ENCODE results near the gene PTPRT. TPM values are rescaled to one million over a fixed set of nuclear protein-coding genes. Genes with fewer than 3 reads are reported as not detected.

PTPRT gene
- total RNA-seq, 1 experiment from 2014 or later, result 44.5 TPM

DNA sequence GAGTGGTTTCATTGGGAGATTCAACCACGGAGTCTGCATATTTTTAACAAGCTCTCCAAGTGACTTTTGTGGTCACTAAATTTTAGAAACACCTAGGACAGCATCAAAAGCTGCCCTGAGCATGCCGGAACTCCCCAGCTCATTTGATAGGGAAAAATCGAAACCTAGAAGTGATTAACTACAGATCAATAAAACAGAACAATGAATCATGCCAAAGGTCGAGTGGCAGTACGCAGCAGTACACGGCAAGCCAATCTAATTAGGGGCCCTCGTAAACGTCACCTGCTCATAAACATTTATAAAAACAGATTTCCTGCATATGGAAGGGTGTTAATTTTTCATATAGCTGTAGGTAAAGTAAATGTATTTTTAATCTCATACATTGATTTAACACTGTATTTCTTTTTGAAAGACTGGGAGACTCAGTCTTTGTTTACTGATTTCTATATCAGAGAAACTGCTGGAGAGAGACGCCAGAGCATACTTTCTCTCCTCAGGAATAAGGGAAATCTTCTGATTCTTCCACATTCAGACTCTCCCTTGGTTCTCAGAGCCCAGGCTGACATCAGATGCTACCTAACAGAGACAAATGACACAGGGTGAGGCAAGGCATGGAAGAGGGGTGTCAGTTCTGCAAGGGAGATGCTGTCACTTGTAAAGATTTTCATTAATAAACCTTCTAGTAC lies 232.5 kb downstream of the PTPRT start:
- peak overlapping the region; percentile 9; the same call in 1 of the 2 replicates for H3K4me3 ChIP-seq (ENCODE audit: low read length)
- DNase-seq, result no peak
- H4K20me1 ChIP-seq (ENCODE audit: insufficient read depth, low read depth, low read length), result no peaks in the 10 kb centered on the region
- no peaks in the 10 kb centered on the region for H3K79me2 ChIP-seq (ENCODE audit: low read length)
- H3K27me3 ChIP-seq (ENCODE audit: low read length), result no peaks in the 10 kb centered on the region
- peak overlapping the region; percentile 57 for H3K9ac ChIP-seq (ENCODE audit: low read length)
- H3K4me1 ChIP-seq (ENCODE audit: low read length), result peaks cover 89% of the 10 kb centered on the region
- H3K4me2 ChIP-seq (ENCODE audit: low read depth, low read length, poor library complexity, severe bottlenecking), result peak overlapping the region; percentile 43
- peaks cover 15% of the 10 kb centered on the region for H3K36me3 ChIP-seq (ENCODE audit: insufficient read depth, low read length)
- peak overlapping the region; percentile 93 for H3K27ac ChIP-seq (ENCODE audit: low read length)
- no peaks in the 10 kb centered on the region for H3K9me2 ChIP-seq (replicated peaks; ENCODE audit: insufficient read depth, low read length)
- peaks cover 3% of the 10 kb centered on the region; the same call in 1 of the 2 replicates for H3K9me3 ChIP-seq (ENCODE audit: low read length)
- no peak overlapping the region for H2AFZ ChIP-seq (ENCODE audit: low read length)

DNA sequence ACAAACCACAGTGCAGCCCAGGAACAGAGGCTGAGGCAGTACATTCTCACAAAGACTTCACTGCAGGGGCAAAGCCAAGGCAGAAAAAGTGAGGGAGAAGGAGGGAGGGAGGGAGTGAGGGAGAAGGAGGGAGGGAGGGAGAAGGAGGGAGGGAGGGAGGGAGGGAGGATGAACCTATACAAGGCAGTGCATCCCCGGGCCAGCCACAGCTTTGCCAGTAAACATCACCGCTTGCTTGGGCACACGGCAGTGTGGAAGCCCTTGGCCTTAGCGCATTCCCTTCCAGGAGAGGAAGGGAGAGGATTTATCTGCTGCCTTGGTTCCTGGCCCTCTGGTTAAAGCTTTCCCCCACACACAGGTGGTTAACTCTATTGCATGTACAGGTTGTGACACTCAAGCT lies 234.0 kb downstream of the PTPRT start:
- no peak for DNase-seq
- Histone ChIP-seq H3K36me3 (ENCODE audit: insufficient read depth, low read length) (peaks cover 15% of the 10 kb centered on the region), H3K27ac (ENCODE audit: low read length) (peak overlapping the region; percentile 93)

DNA sequence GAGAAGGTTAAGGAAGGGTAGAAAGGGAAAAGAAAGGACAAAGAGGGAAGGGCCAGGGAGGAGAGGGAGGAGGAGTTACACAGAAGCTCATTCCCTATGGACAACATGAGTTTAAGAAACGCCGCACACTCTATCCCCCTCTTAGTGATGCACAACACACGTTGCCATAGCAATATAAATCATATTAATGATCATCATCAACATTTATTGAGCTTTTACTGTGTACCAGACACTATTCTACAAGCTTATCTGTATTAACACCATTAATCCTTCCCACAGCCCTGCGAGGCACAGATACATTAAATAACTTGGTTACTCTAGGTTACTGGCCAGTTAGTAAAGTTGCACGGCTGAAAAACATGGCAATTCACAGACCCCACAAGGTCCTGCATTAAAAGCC lies 234.8 kb downstream of the PTPRT start:
- Histone ChIP-seq H3K27me3 (ENCODE audit: low read length) (no peaks in the 10 kb centered on the region), H3K4me1 (ENCODE audit: low read length) (peaks cover 89% of the 10 kb centered on the region), H3K4me2 (ENCODE audit: low read depth, low read length, poor library complexity, severe bottlenecking) (peak overlapping the region; percentile 32), H4K20me1 (ENCODE audit: insufficient read depth, low read depth, low read length) (no peaks in the 10 kb centered on the region), H3K9me3 (ENCODE audit: low read length) (peaks cover 3% of the 10 kb centered on the region; the same call in 1 of the 2 replicates), H3K27ac (ENCODE audit: low read length) (peak overlapping the region; percentile 81), H3K4me3 (ENCODE audit: low read length) (no peak overlapping the region), H3K36me3 (ENCODE audit: insufficient read depth, low read length) (peaks cover 15% of the 10 kb centered on the region), H2AFZ (ENCODE audit: low read length) (no peak overlapping the region), H3K9me2 (replicated peaks; ENCODE audit: insufficient read depth, low read length) (no peaks in the 10 kb centered on the region), H3K9ac (ENCODE audit: low read length) (peak overlapping the region; percentile 51), H3K79me2 (ENCODE audit: low read length) (no peaks in the 10 kb centered on the region)
- no peak for DNase-seq

More for the DNA sequence above, 234.0 kb downstream of the PTPRT start:
- H4K20me1 ChIP-seq (ENCODE audit: insufficient read depth, low read depth, low read length), result no peaks in the 10 kb centered on the region
- H2AFZ ChIP-seq (ENCODE audit: low read length), result no peak overlapping the region
- no peak overlapping the region for H3K4me3 ChIP-seq (ENCODE audit: low read length)
- H3K4me1 ChIP-seq (ENCODE audit: low read length), result peaks cover 89% of the 10 kb centered on the region
- H3K9me3 ChIP-seq (ENCODE audit: low read length), result peaks cover 3% of the 10 kb centered on the region; the same call in 1 of the 2 replicates
- no peak overlapping the region for H3K4me2 ChIP-seq (ENCODE audit: low read depth, low read length, poor library complexity, severe bottlenecking)
- no peak overlapping the region for H3K9ac ChIP-seq (ENCODE audit: low read length)
- H3K27me3 ChIP-seq (ENCODE audit: low read length), result no peaks in the 10 kb centered on the region
- no peaks in the 10 kb centered on the region for H3K79me2 ChIP-seq (ENCODE audit: low read length)
- no peaks in the 10 kb centered on the region for H3K9me2 ChIP-seq (replicated peaks; ENCODE audit: insufficient read depth, low read length)

DNA sequence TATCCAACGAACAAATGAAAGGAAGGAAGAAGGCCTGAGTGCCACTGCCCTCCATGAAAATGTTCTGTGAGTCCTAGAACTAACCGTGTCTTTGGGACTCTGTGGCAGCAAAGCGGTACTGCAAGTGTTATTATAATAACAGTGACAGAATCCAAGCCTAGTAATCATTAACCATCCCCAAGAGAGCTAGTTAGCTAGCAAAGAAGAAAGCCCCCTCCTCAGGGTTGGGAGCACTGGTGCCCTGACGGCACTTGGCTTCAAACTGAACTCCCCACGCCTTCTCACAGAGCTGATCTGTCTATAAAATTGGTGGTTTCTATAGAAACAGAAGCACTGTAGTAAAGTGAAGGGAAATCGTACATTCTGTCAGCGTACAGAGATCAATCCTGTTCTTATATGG lies 239.8 kb downstream of the PTPRT start:
- Histone ChIP-seq H3K4me3 (ENCODE audit: low read length) (no peak overlapping the region), H3K9ac (ENCODE audit: low read length) (no peak overlapping the region), H3K79me2 (ENCODE audit: low read length) (peaks cover 4% of the 10 kb centered on the region; the same call in 1 of the 2 replicates), H3K4me2 (ENCODE audit: low read depth, low read length, poor library complexity, severe bottlenecking) (no peak overlapping the region), H3K4me1 (ENCODE audit: low read length) (peaks cover 82% of the 10 kb centered on the region), H2AFZ (ENCODE audit: low read length) (no peak overlapping the region), H3K27me3 (ENCODE audit: low read length) (no peaks in the 10 kb centered on the region), H4K20me1 (ENCODE audit: insufficient read depth, low read depth, low read length) (no peaks in the 10 kb centered on the region), H3K27ac (ENCODE audit: low read length) (peak overlapping the region; percentile 81), H3K9me3 (ENCODE audit: low read length) (no peaks in the 10 kb centered on the region), H3K9me2 (replicated peaks; ENCODE audit: insufficient read depth, low read length) (no peaks in the 10 kb centered on the region), H3K36me3 (ENCODE audit: insufficient read depth, low read length) (no peaks in the 10 kb centered on the region)
- no peak for DNase-seq

DNA sequence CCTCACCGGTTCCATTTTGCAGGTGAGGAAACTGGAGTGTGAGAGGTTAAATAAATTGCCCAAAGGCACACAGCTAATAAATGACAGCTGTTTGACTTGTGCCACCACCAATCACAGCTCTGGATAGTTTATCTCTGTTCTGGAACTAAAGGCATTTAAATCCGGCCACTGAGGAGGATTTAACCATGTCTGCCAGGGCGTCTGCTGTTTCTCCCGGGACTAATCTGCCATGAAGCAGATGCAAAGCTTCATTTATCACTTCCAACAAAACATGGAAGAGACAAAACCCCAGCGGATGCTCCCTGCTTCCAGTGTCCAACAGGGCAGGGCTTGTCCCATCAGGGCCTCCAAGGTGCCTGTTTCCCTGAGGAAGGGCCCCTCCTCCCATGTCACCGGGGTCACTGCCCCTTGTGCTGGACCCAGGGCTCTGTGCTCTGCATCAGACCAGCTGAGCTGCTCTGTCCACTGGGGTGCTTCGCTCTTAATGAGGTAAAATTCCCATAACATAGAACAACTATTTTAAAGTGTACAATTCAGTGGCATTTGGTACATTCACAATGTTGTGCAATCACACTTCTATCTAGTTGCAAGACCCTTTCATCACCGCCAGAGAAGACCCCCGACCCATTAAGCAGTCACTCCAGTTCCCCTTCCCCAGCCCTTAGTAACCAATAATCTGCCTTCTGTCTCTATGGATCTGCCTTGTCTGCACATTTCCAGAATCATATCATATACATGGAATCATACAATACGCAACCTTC lies 244.3 kb downstream of the PTPRT start:
- H3K9me2 ChIP-seq (replicated peaks; ENCODE audit: insufficient read depth, low read length), result no peaks in the 10 kb centered on the region
- H2AFZ ChIP-seq (ENCODE audit: low read length), result no peak overlapping the region
- peak overlapping the region; percentile 22 for H3K4me2 ChIP-seq (ENCODE audit: low read depth, low read length, poor library complexity, severe bottlenecking)
- H3K9me3 ChIP-seq (ENCODE audit: low read length), result no peaks in the 10 kb centered on the region
- H3K4me1 ChIP-seq (ENCODE audit: low read length), result peaks cover 76% of the 10 kb centered on the region
- no peaks in the 10 kb centered on the region for H4K20me1 ChIP-seq (ENCODE audit: insufficient read depth, low read depth, low read length)
- H3K4me3 ChIP-seq (ENCODE audit: low read length), result no peak overlapping the region
- H3K27me3 ChIP-seq (ENCODE audit: low read length), result no peaks in the 10 kb centered on the region
- peak overlapping the region; percentile 85 for H3K27ac ChIP-seq (ENCODE audit: low read length)
- peaks cover 15% of the 10 kb centered on the region; the same call in 1 of the 2 replicates for H3K79me2 ChIP-seq (ENCODE audit: low read length)
- H3K36me3 ChIP-seq (ENCODE audit: insufficient read depth, low read length), result no peaks in the 10 kb centered on the region
- DNase-seq, result no peak
- H3K9ac ChIP-seq (ENCODE audit: low read length), result peak overlapping the region; percentile 40

DNA sequence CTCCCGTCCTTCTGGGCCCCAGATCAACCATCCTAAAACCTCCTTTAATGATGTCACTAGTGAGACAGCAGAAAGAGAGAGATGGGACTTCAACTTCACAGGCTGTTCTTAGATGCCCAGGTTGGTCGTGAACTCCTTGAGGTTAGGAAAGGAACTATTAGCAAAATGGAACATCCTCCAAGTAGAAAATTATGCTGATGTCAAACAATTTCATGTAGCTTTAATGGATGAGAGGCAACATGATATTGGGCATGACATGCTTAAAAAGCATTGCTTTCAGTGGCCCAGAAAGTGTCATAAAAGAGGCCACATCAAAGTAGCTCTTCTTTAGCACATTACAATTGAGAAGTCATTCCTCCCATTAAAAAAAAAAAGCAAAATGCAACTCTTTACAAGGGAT lies 248.1 kb downstream of the PTPRT start:
- H4K20me1 ChIP-seq (ENCODE audit: insufficient read depth, low read depth, low read length), result no peaks in the 10 kb centered on the region
- 0 out of 2 replicates have a peak overlapping the region, but pooled peaks have one; percentile 5 for H3K9ac ChIP-seq (ENCODE audit: low read length)
- no peak for DNase-seq
- H2AFZ ChIP-seq (ENCODE audit: low read length), result no peak overlapping the region
- no peaks in the 10 kb centered on the region for H3K9me3 ChIP-seq (ENCODE audit: low read length)
- H3K79me2 ChIP-seq (ENCODE audit: low read length), result peaks cover 32% of the 10 kb centered on the region
- no peak overlapping the region for H3K4me3 ChIP-seq (ENCODE audit: low read length)
- peaks cover 93% of the 10 kb centered on the region for H3K4me1 ChIP-seq (ENCODE audit: low read length)
- H3K27me3 ChIP-seq (ENCODE audit: low read length), result no peaks in the 10 kb centered on the region
- no peaks in the 10 kb centered on the region for H3K9me2 ChIP-seq (replicated peaks; ENCODE audit: insufficient read depth, low read length)
- H3K27ac ChIP-seq (ENCODE audit: low read length), result peak overlapping the region; percentile 85
- peak overlapping the region; percentile 36 for H3K4me2 ChIP-seq (ENCODE audit: low read depth, low read length, poor library complexity, severe bottlenecking)
- H3K36me3 ChIP-seq (ENCODE audit: insufficient read depth, low read length), result no peaks in the 10 kb centered on the region

DNA sequence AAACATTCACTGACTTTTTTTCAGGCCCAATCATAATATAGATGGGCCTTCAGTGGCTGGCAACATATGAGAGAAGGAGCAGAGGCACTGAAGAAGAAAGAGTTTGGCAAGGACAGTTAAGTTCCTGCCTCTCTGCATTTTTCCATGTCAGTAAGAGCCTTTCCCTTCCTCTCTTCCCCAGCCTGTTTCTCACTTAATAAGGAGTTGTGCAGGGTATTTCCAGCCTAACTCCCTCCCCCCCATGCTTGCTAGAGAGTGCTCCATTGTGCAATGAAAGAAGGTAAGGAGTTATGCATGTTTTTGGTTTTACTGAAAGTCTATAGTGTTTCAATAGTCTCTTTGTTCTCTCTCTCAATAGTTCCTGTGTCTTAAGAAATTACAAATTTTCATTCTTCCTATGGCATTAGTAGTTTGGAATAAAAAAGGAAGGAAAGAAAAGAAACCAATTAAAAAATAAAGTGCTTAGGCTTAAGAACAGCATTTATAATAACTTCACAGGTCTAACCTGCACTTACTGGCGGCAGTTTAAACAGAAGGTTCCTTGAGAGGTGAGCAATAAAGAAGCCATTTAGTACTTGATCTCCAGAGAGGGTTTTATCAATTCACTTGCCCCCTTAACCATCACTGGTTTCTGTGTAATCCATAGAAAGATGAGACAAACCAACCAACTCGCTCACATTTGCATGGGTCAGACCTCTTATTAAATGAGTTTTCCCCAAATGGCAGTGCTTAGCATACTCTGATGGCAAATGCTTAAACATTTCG lies 251.1 kb downstream of the PTPRT start:
- Histone ChIP-seq H3K36me3 (ENCODE audit: insufficient read depth, low read length) (peaks cover 5% of the 10 kb centered on the region; the same call in 1 of the 2 replicates), H2AFZ (ENCODE audit: low read length) (no peak overlapping the region), H3K4me2 (ENCODE audit: low read depth, low read length, poor library complexity, severe bottlenecking) (peak overlapping the region; percentile 18), H3K9me2 (replicated peaks; ENCODE audit: insufficient read depth, low read length) (no peaks in the 10 kb centered on the region), H4K20me1 (ENCODE audit: insufficient read depth, low read depth, low read length) (no peaks in the 10 kb centered on the region), H3K27me3 (ENCODE audit: low read length) (no peaks in the 10 kb centered on the region), H3K9me3 (ENCODE audit: low read length) (no peaks in the 10 kb centered on the region), H3K9ac (ENCODE audit: low read length) (peak overlapping the region; percentile 30; the same call in 1 of the 2 replicates), H3K4me1 (ENCODE audit: low read length) (peaks cover 78% of the 10 kb centered on the region), H3K4me3 (ENCODE audit: low read length) (no peak overlapping the region), H3K27ac (ENCODE audit: low read length) (peak overlapping the region; percentile 80), H3K79me2 (ENCODE audit: low read length) (peaks cover 45% of the 10 kb centered on the region)
- DNase-seq, result no peak
